NCI-H128 (cell line): Measurements from ENCODE around the gene TMEM41A.
"Not testable (repeated sequence)": the region's sequence is repeated elsewhere in the genome, so short reads cannot be mapped to it uniquely, and the experiment has no call there.

Experiments used
- DNase-seq: peaks from one replicate; lab custom pipeline; 2025; ENCODE audit not compliant: unreplicated experiment; lab: John Stamatoyannopoulos, UW

Gene TMEM41A

GRCh38 chr3:185489462-185489861 lies 9.4 kb downstream of the TMEM41A start:
- DNase-seq, result no peak

- DNase-seq, result no peak
Observed at GRCh38 chr3:185488465-185488864, 10.4 kb downstream of the TMEM41A start.

- no peak for DNase-seq
Observed at GRCh38 chr3:185486394-185486793, 12.4 kb downstream of the TMEM41A start.

- DNase-seq, result no peak
Observed at GRCh38 chr3:185484296-185484695, 14.5 kb downstream of the TMEM41A start.

GRCh38 chr3:185479373-185479945 lies 19.4 kb downstream of the TMEM41A start:
- DNase-seq, result no peak

- no peak for DNase-seq
Observed at GRCh38 chr3:185477316-185477715, 21.5 kb downstream of the TMEM41A start.

- not testable (repeated sequence) for DNase-seq
Observed at GRCh38 chr3:185474922-185475321, 23.9 kb downstream of the TMEM41A start.

GRCh38 chr3:185473290-185473815 lies 25.5 kb downstream of the TMEM41A start:
- DNase-seq, result no peak

- DNase-seq, result no peak
Observed at GRCh38 chr3:185470323-185470722, 28.5 kb downstream of the TMEM41A start.

GRCh38 chr3:185469542-185469941 lies 29.3 kb downstream of the TMEM41A start:
- no peak for DNase-seq

- DNase-seq, result not testable (repeated sequence)
Observed at GRCh38 chr3:185466123-185466522, 32.7 kb downstream of the TMEM41A start.

GRCh38 chr3:185465471-185465870 lies 33.4 kb downstream of the TMEM41A start:
- no peak for DNase-seq

- no peak for DNase-seq
Observed at GRCh38 chr3:185460719-185461350, 38.0 kb downstream of the TMEM41A start.

GRCh38 chr3:185460309-185460708 lies 38.5 kb downstream of the TMEM41A start:
- DNase-seq, result no peak

GRCh38 chr3:185457376-185457775 lies 41.5 kb downstream of the TMEM41A start:
- no peak for DNase-seq

GRCh38 chr3:185451432-185451831 lies 47.4 kb downstream of the TMEM41A start:
- DNase-seq, result not testable (repeated sequence)

GRCh38 chr3:185448107-185448506 lies 50.7 kb downstream of the TMEM41A start:
- no peak for DNase-seq

- DNase-seq, result no peak
Observed at GRCh38 chr3:185444329-185444728, 54.5 kb downstream of the TMEM41A start.

GRCh38 chr3:185442031-185442430 lies 56.8 kb downstream of the TMEM41A start:
- DNase-seq, result no peak

- DNase-seq, result no peak
Observed at GRCh38 chr3:185439745-185440466, 58.9 kb downstream of the TMEM41A start.
